ENCODE data around the gene GSE1. TPM values are rescaled to one million over a fixed set of nuclear protein-coding genes. Genes with fewer than 3 reads are reported as not detected.

GSE1 gene
- total RNA-seq, 4 donors from 2014 or later = 46.7 to 144 (median 96.9) TPM

DNA sequence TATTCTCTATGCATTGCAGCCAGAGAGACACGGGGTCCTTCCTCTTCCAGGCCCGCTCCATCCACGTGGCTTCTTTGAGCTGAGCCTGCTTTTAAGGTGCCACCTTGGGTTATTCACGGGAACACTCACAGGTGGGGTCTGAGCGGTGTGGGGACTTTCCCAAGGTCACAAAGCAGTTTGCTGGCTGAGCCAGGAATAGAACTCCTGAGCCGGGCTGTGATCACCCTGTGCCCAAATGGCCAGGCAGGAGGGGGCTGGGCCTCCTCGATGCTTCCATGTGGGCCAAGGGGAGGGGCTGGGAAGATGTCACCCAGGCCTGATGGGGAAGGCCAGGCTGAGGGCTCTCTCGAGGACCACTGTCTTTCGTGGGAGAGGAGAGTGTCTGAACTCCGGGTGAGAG lies 13.0 kb upstream of the GSE1 start:
- no peaks in the 10 kb centered on the region for H3K27me3 ChIP-seq
- no peaks in the 10 kb centered on the region for H3K9me3 ChIP-seq
- H3K4me3 ChIP-seq = no peak overlapping the region
- no peak overlapping the region for H3K27ac ChIP-seq
- no CpG with 5 or more reads among the region's 10 CpGs for WGBS
- no peaks in the 10 kb centered on the region for H3K36me3 ChIP-seq
- no peak for DNase-seq (ENCODE audit: low spot score in 2 of 2)
- TF ChIP-seq POLR2AphosphoS5 (IDR thresholded peaks at IDR 0.05) = no peak
- no peak for TF ChIP-seq EP300 (IDR thresholded peaks at IDR 0.05)
- no peak for TF ChIP-seq POLR2A (IDR thresholded peaks at IDR 0.05)
- TF ChIP-seq, protein P1, sequence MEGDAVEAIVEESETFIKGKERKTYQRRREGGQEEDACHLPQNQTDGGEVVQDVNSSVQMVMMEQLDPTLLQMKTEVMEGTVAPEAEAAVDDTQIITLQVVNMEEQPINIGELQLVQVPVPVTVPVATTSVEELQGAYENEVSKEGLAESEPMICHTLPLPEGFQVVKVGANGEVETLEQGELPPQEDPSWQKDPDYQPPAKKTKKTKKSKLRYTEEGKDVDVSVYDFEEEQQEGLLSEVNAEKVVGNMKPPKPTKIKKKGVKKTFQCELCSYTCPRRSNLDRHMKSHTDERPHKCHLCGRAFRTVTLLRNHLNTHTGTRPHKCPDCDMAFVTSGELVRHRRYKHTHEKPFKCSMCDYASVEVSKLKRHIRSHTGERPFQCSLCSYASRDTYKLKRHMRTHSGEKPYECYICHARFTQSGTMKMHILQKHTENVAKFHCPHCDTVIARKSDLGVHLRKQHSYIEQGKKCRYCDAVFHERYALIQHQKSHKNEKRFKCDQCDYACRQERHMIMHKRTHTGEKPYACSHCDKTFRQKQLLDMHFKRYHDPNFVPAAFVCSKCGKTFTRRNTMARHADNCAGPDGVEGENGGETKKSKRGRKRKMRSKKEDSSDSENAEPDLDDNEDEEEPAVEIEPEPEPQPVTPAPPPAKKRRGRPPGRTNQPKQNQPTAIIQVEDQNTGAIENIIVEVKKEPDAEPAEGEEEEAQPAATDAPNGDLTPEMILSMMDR (IDR thresholded peaks at IDR 0.05) = no peak
- H3K4me1 ChIP-seq = peaks cover 20% of the 10 kb centered on the region

DNA sequence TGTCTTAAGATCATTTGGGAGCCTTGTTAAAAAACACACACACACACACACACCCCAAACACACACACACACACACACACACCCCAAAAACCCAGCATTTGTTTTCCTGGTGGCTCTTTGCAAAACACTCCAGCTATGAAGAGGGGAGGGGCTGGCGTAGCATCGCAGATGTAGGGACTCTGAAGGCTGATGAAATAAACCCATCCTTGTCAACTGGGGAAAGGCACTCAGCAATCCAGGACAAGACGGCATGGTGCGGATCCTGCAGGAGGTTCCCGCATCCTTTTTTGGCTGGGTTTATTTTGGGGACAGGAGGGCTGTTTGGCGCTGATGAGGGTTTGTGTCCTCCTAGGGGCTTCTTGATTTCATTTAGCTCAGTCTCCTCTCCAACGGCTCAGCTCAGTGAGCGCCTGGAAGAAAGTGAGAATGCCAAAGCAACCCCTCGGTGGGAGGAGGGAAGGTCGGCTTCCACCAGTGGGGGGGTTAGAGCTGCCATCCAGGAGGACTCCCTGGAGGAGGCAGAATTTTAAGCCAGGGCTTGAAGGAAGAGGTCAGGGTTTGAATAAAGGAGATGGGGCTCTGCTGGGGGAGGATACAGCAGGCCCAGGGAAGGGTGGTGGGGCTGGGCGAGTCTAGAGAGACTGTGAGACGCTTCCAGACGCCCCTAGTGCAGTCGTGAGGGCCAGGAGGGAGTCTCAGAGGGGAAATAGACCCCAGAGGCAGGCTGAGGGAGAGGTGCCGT lies 12.4 kb upstream of the GSE1 start:
- no peak for DNase-seq (ENCODE audit: low spot score in 2 of 2)
- Histone ChIP-seq H3K4me1 (peaks cover 20% of the 10 kb centered on the region), H3K36me3 (no peaks in the 10 kb centered on the region), H3K4me3 (no peak overlapping the region), H3K9me3 (no peaks in the 10 kb centered on the region), H3K27ac (no peak overlapping the region), H3K27me3 (no peaks in the 10 kb centered on the region)
- no peak for TF ChIP-seq EP300 (IDR thresholded peaks at IDR 0.05)
- WGBS = 75% methylated on average over 15 of the region's 15 CpGs

DNA sequence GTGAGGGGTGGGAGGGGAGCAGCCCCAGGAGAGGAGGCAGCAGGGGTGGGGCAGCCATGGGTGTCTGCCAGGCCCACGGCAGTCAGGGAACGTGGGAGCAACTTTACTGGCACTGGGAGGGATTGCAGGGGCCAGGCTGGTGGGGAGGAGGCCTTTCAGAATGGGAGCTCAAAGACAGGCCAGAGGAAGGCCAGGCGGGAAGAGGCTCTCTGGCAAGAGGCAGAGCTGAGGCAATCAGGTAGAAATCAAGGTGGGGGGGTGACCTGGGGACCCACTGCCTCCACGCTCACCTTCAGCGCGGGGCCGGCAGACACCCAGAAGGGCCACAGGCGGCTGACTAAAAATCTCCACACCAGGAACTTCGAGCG lies 11.9 kb upstream of the GSE1 start:
- H3K4me1 ChIP-seq = peaks cover 25% of the 10 kb centered on the region
- no peak for DNase-seq (ENCODE audit: low spot score in 2 of 2)
- H3K27ac ChIP-seq = no peak overlapping the region
- WGBS = 84% methylated on average over 10 of the region's 10 CpGs
- no peaks in the 10 kb centered on the region for H3K36me3 ChIP-seq
- no peaks in the 10 kb centered on the region for H3K9me3 ChIP-seq
- no peak overlapping the region for H3K4me3 ChIP-seq
- H3K27me3 ChIP-seq = no peaks in the 10 kb centered on the region
- TF ChIP-seq POLR2A (IDR thresholded peaks at IDR 0.05) = no peak
- TF ChIP-seq, protein P1 (IDR thresholded peaks at IDR 0.05) = no peak
- TF ChIP-seq POLR2AphosphoS5 (IDR thresholded peaks at IDR 0.05) = no peak
- no peak for TF ChIP-seq EP300 (IDR thresholded peaks at IDR 0.05)

DNA sequence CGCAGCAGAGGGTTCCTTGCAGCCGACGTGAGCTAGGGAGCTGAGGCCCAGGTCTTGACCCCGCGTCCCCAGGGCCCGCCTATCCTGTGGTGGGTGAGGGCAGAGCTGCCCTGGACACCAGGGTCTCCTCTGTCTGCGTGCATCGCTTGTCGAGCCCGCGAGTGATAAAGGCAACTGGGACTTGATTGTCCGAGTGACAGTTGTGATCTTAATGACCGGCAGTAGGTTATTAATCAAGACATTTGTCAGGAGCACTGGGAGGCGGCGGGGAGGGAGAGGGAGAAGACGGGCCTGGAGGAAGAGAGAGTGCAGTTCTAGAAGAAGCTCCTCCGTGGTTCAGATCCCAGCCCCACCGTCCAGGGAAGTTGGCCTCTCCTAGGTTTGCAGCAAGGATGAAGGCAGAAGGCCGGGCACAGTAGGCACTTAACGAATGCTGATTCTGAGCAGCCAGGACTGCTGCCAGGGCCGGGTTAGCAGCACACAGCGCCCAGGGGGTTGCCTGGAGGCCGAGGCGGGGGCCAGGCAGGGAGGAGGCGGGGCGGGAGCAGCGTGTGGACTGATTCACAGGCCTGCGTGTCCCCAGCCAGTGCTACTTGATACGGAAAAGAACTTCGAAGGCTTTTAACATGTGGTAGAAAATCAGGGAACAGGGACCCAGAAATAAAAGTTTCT lies 11.3 kb upstream of the GSE1 start:
- Histone ChIP-seq H3K36me3 (no peaks in the 10 kb centered on the region), H3K27me3 (no peaks in the 10 kb centered on the region), H3K9me3 (no peaks in the 10 kb centered on the region), H3K4me3 (no peak overlapping the region), H3K27ac (no peak overlapping the region), H3K4me1 (peaks cover 27% of the 10 kb centered on the region)
- no peak for DNase-seq (ENCODE audit: low spot score in 2 of 2)
- TF ChIP-seq POLR2AphosphoS5 (IDR thresholded peaks at IDR 0.05) = no peak
- TF ChIP-seq, protein P1 (IDR thresholded peaks at IDR 0.05) = no peak
- TF ChIP-seq EP300 (IDR thresholded peaks at IDR 0.05) = no peak
- TF ChIP-seq POLR2A (IDR thresholded peaks at IDR 0.05) = no peak
- 81% methylated on average over 29 of the region's 30 CpGs for WGBS

DNA sequence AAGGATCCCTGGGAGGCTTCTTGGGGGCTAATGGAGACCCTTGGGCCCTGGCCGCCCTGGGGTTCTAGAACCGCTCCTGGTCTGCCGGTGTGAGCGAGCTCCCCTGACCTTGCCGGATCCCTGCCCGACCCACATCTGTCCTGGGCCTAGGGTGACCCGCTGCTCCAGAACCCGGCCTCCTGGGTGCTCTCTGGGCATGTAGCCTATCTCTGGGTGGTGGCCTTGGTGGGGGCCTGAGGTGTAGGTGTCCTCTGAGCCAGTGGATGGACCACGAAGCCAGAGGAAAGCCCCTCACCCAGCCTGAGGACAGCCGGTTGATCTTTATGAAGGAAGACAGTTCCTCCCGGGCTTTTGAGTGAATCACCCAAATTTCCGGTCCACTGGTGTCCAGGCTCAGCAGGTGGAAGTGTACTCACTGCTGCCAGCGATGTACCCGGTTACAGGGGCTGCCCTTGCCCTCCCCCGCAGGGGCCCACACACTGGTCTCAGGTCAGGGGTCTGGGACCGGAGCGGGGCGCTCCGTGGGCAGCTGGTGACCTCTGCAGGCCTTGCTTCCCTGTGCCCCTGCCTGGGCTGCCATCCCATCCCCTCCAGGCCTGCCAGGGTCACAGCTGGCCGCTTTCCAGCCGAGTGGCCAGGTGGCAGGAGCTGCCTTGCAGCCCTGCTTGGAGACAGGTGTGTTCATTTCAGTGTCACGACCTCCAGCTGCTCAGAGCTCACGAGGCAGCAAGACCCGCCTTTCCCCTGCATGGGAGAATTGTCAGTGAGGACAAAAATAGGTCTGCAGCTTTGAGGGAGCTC lies 10.5 kb upstream of the GSE1 start:
- TF ChIP-seq POLR2A (IDR thresholded peaks at IDR 0.05) (no peak), POLR2AphosphoS5 (IDR thresholded peaks at IDR 0.05) (no peak), EP300 (IDR thresholded peaks at IDR 0.05) (no peak)
- TF ChIP-seq, protein P1 (IDR thresholded peaks at IDR 0.05) = no peak
- no peak overlapping the region for H3K27ac ChIP-seq

More for the DNA sequence above, 10.5 kb upstream of the GSE1 start:
- no peaks in the 10 kb centered on the region for H3K27me3 ChIP-seq
- WGBS = 100% methylated on average over 6 of the region's 24 CpGs
- H3K4me3 ChIP-seq = no peak overlapping the region
- no peaks in the 10 kb centered on the region for H3K36me3 ChIP-seq
- H3K4me1 ChIP-seq = peaks cover 34% of the 10 kb centered on the region
- H3K9me3 ChIP-seq = no peaks in the 10 kb centered on the region
- no peak for DNase-seq (ENCODE audit: low spot score in 2 of 2)
